WTC11 (cell line): ENCODE data around the gene CDK18.

Source experiments
- CREB1 ChIP-seq: sonication (generic); formaldehyde crosslinking; IDR thresholded peaks from 2 replicates; pipeline ENCODE4 v1.8.0; 2023; ENCODE audit warnings: mild to moderate bottlenecking, missing genetic modification reagents
- ELF4 ChIP-seq: sonication (generic); formaldehyde crosslinking; IDR thresholded peaks from 2 replicates; pipeline ENCODE4 v1.8.1; 2022; ENCODE audit warnings: low read depth, mild to moderate bottlenecking, moderate library complexity, missing genetic modification reagents
- ETV6 ChIP-seq: sonication (generic); formaldehyde crosslinking; IDR thresholded peaks from 2 replicates; pipeline ENCODE4 v1.8.1; 2022; ENCODE audit warnings: mild to moderate bottlenecking, missing genetic modification reagents
- FOXJ3 ChIP-seq: sonication (generic); formaldehyde crosslinking; IDR thresholded peaks from 2 replicates; pipeline ENCODE4 v1.9.0; 2021; ENCODE audit warnings: missing genetic modification reagents, mild to moderate bottlenecking, borderline replicate concordance

- TF ChIP-seq CREB1 (no peak), ETV6 (CRISPR knock-in tag) (peak; percentile 41; the same call in 1 of the 2 replicates), ELF4 (CRISPR knock-in tag) (no peak), FOXJ3 (CRISPR knock-in tag) (no peak)
Observed at GRCh38 chr1:205456868-205457745, 47.4 kb upstream of the CDK18 start.
